Mucosa of descending colon (tissue), 3 donors: ENCODE measurements around the gene RETN. TPM values are rescaled to one million over a fixed set of nuclear protein-coding genes. Genes with fewer than 3 reads are reported as not detected.

Experiments used
- ATAC-seq: fragments of 200-7000 bp; cut with Tn5 transposase; one replicate; pipeline ENCODE4 v1.9.1; 2020; ENCODE audit warnings: mild to moderate bottlenecking, moderate library complexity
- DNase-seq, 3 donors: peaks; one replicate each; pipeline ENCODE4 v3.0.0-alpha.2; 2020
- H3K36me3 ChIP-seq: fragments of 200-600 bp; one replicate; pipeline ENCODE4 v1.8.0; 2021; ENCODE audit warnings: low read depth, mild to moderate bottlenecking
- H3K4me1 ChIP-seq: fragments of 200-600 bp; one replicate; pipeline ENCODE4 v1.8.0; 2021; ENCODE audit warnings: low read depth, mild to moderate bottlenecking
- H3K4me3 ChIP-seq: fragments of 200-600 bp; one replicate; pipeline ENCODE4 v1.8.0; 2021; ENCODE audit warnings: mild to moderate bottlenecking
- H3K9me3 ChIP-seq: fragments of 200-600 bp; one replicate; pipeline ENCODE4 v1.8.0; 2021; ENCODE audit warnings: mild to moderate bottlenecking
- CTCF ChIP-seq: fragments of 200-600 bp; IDR thresholded peaks from one replicate; pipeline ENCODE4 v1.8.0; 2022; ENCODE audit warnings: antibody characterized with exemption, mild to moderate bottlenecking
- intact Hi-C, 2 donors: fragments of 100-400 bp; cut with DNase I in 1 of 2; cut with micrococcal nuclease in 1 of 2; formaldehyde crosslinking; loops; one replicate each; pipeline versions ENCODE4 v1.11.0 to v1.11.1; 2022; cut with DNase I, micrococcal nuclease
- total RNA-seq, 3 donors: library from RNA; stranded (reverse); fragmentation: NEBNext Ultra II Directional in 2 of 3; extraction: Animal tissue kit (Norgen Biotek cat#: 25700) in 2 of 3; gene quantifications; one replicate each; pipeline versions ENCODE4 v1.2.1 to v1.2.4, GENCODE V29; 2021 to 2023
- donor health status: DM: no; HTN: no; CAD: no; lungs with moderate emphysema.
- donor health status: DM: no; HTN: no; CAD: no.
- donor health status: DM: no; HTN: yes; CAD: no.

RETN gene
- total RNA-seq, 3 donors from 2014 or later = not detected

- intact Hi-C loops = loop anchor here in 1 of 2 donors (5.0 to 10.0 kb wide), 2 partner anchors 113 to 115 kb away; no protein-coding TSS in a partner anchor
- H3K36me3 ChIP-seq = no peaks in the 10 kb centered on the region
- no peak for DNase-seq
- no peak overlapping the region for H3K4me3 ChIP-seq
- TF ChIP-seq CTCF = no peak
- H3K9me3 ChIP-seq = no peaks in the 10 kb centered on the region
- H3K4me1 ChIP-seq = peaks cover 10% of the 10 kb centered on the region
- ATAC-seq = no peak
Measured at GRCh38 chr19:7679771-7680605, 11.1 kb downstream of the RETN start.

DNA sequence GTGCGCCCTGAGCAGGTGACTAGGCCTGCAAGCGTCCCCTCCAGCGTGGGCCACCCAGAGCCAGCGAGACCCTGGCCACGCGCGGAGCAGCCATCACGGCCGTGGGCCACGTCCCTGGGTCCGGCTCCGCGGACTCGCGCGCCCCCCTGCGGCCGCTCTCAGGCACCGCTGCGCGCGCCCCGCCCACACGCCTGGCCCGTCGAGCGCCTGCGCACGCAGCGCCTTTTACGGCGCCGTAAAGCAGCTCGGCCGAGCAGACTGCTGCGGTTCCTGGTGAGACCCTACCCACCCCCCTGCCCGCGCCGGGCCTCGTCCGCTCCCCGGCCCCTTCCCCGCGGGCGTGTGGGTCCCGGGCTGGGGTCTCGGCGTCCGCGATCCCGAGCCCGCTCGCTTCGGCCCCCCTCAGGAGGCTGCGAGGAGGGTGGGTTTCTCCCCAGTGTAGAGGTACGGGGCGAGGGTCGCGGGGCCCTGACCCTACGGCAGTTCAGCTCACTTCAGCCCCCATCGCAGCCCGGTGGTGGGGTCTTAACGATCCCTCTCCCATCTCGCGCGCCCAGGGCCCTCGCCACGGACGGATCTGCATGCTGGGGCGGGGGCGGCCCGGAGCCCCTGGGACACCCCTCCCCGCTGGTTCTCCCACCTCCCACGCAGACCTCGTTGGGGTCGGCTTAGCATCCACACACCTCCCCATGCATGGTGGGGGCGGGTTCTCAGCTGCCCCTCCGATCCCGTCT, 11.9 kb downstream of the RETN start, which contains the start of gene TRAPPC5:
TSS of gene TRAPPC5 (plus strand) at position 228 of the 734 bp plus-strand sequence. CDS start 1,421 bp downstream, outside the sequence.
- no peaks in the 10 kb centered on the region for H3K9me3 ChIP-seq
- intact Hi-C loops = loop anchor here in 1 of 2 donors (5.0 to 10.0 kb wide), 2 partner anchors 113 to 114 kb away; no protein-coding TSS in a partner anchor
- ATAC-seq (peak; percentile 97), DNase-seq (peak; percentile 90 to 94 (median 92))
- no peaks in the 10 kb centered on the region for H3K36me3 ChIP-seq
- H3K4me1 ChIP-seq = peaks cover 10% of the 10 kb centered on the region
- peak within 1 kb of the TSS; percentile 100 for H3K4me3 ChIP-seq
- peak; percentile 95 for TF ChIP-seq CTCF

DNA sequence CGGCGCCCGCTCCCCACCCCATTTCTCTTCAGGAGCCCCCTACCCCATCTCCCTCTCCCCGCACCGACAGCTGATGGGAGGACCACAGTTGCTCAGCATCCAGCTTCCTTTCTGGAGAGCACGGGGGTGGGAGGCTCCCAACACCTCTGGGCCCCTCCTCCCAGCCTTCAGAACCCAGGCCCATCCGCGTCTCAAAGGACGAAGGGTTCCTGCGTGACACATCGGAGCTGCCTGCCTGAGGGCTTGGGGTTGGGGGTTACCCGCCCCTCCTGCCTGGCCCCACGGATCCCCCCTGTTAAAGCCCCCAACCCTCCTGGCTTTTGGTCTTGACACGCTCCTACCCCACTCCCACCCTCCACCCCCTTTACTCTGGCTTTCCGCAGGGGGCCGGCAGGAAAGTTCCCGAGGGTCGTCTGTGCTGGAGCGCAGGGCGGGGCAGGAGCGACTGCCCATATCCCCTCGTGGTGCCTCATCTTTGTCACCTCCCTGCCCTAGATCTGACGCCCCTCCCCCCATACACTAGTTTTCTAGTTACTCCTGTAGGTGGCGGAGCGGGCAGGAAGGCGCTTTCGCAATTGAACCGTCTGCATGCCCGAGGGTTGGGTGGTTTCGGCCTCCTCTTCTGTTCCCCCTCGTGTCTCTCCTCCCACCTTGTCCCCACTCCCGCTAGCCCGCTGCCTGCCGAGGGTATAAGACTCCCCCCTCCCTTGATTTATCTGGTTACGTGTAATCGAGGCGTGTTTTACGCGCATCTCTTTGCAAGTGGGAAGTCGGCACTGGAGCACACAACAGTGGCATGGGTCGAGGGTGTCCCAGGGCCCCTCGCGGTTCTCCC, 12.7 kb downstream of the RETN start:
- intact Hi-C loops = loop anchor here in 1 of 2 donors (5.0 to 10.0 kb wide), 2 partner anchors 113 to 114 kb away; no protein-coding TSS in a partner anchor
- no peaks in the 10 kb centered on the region for H3K9me3 ChIP-seq
- ATAC-seq (peak; percentile 69), DNase-seq (peak; percentile 72 to 88 (median 88))
- H3K36me3 ChIP-seq = no peaks in the 10 kb centered on the region
- H3K4me3 ChIP-seq = peak overlapping the region; percentile 100
- TF ChIP-seq CTCF = no peak
- H3K4me1 ChIP-seq = peaks cover 10% of the 10 kb centered on the region

- no peak for ATAC-seq
- no peak for TF ChIP-seq CTCF
- no peaks in the 10 kb centered on the region for H3K9me3 ChIP-seq
- H3K36me3 ChIP-seq = no peaks in the 10 kb centered on the region
- H3K4me3 ChIP-seq = no peak overlapping the region
- intact Hi-C loops = loop anchor here in 1 of 2 donors (5.0 to 10.0 kb wide), 2 partner anchors 112 to 115 kb away; no protein-coding TSS in a partner anchor
- no peak for DNase-seq
- H3K4me1 ChIP-seq = peaks cover 10% of the 10 kb centered on the region
Measured at GRCh38 chr19:7682175-7682855, 13.5 kb downstream of the RETN start.
